Vagina (tissue), 2 donors: ENCODE measurements around the gene TIMP3. TPM values are rescaled to one million over a fixed set of nuclear protein-coding genes. Genes with fewer than 3 reads are reported as not detected.

Source experiments
- DNase-seq, 2 donors: peaks; one replicate each; pipeline ENCODE4 v3.0.0-alpha.2; 2017; ENCODE audit errors: extremely low spot score in 2 of 2
- H3K27ac ChIP-seq: fragments of 200-600 bp; sonication (generic); one replicate; pipeline ENCODE4 v1.5.1; 2019
- H3K27me3 ChIP-seq: fragments of 200-600 bp; sonication (generic); one replicate; pipeline ENCODE4 v1.5.1; 2019
- H3K36me3 ChIP-seq, 2 donors: fragments of 200-600 bp; sonication (generic); one replicate each; pipeline ENCODE4 v1.5.1; 2017 to 2019
- H3K4me1 ChIP-seq: fragments of 200-600 bp; sonication (generic); one replicate; pipeline ENCODE4 v1.5.1; 2019
- H3K4me3 ChIP-seq, 2 donors: fragments of 200-600 bp; sonication (generic); 1 replicate in 1 of 2; 2 replicates in 1 of 2; pipeline ENCODE4 v1.5.1; 2016 to 2019
- H3K9me3 ChIP-seq: fragments of 200-600 bp; sonication (generic); one replicate; pipeline ENCODE4 v1.5.1; 2019
- CTCF ChIP-seq, 3 experiments: fragments of 450-650 bp in 2 of 3; fragments of 200-600 bp in 1 of 3; sonication (generic) in 1 of 3; IDR thresholded peaks; one replicate each; pipeline ENCODE4 v1.5.1; 2017 to 2019; ENCODE audit warnings: antibody characterized with exemption in 3 of 3, mild to moderate bottlenecking in 2 of 3, moderate library complexity in 2 of 3
- POLR2A ChIP-seq, 2 donors: fragments of 450-650 bp; IDR thresholded peaks; one replicate each; pipeline ENCODE4 v1.6.1; 2017; ENCODE audit warnings: antibody characterized with exemption in 2 of 2, mild to moderate bottlenecking in 2 of 2, moderate library complexity in 2 of 2
- POLR2AphosphoS5 ChIP-seq, 2 donors: sonication (generic); formaldehyde crosslinking; IDR thresholded peaks; one replicate each; pipeline ENCODE4 v1.9.0; 2017; ENCODE audit warnings: antibody characterized with exemption in 2 of 2, mild to moderate bottlenecking in 2 of 2, low read depth in 1 of 2; ENCODE audit not compliant: insufficient read depth in 1 of 2
- intact Hi-C: fragments of 100-400 bp; cut with DNase I; formaldehyde crosslinking; loops from one replicate; pipeline ENCODE4 v1.15.1; 2023
- total RNA-seq: library from RNA; depleted of rRNA; stranded (reverse); fragments of >200 nt; gene quantifications from one replicate; pipeline ENCODE4 v1.2.3, GENCODE V29; 2016

TIMP3 gene
- total RNA-seq, 1 donor from 2014 or later, result 262 TPM

- peaks cover 49% of the 10 kb centered on the region for H3K4me1 ChIP-seq
- no peak overlapping the region for H3K27ac ChIP-seq
- TF ChIP-seq POLR2AphosphoS5 (IDR thresholded peaks at IDR 0.05; ENCODE audit: insufficient read depth in 1 of 2, low read depth in 1 of 2) (peak in 1 of 2 donors; percentile 19), POLR2A (IDR thresholded peaks at IDR 0.05) (no peak)
- H3K4me3 ChIP-seq, result no peak overlapping the region
- H3K36me3 ChIP-seq, result peaks cover 0 to 58% of the 10 kb centered on the region in 2 donors
- H3K9me3 ChIP-seq, result no peaks in the 10 kb centered on the region
- intact Hi-C loops, result loop anchor here (5.0 kb wide), 1 partner anchor 52 kb away; the partner anchor contains the start of gene TIMP3
- H3K27me3 ChIP-seq, result no peaks in the 10 kb centered on the region
- DNase-seq, result no peak
These were observed 52.9 kb downstream of the TIMP3 start for GRCh38 chr22:32854351-32854804.

GRCh38 chr22:32855045-32855756, 53.7 kb downstream of the TIMP3 start:
- H3K27ac ChIP-seq, result peak overlapping the region; percentile 15
- H3K4me1 ChIP-seq, result peaks cover 41% of the 10 kb centered on the region

GRCh38 chr22:32858121-32858703, 56.7 kb downstream of the TIMP3 start:
- Histone ChIP-seq H3K4me3 (no peak overlapping the region), H3K27me3 (no peaks in the 10 kb centered on the region), H3K9me3 (no peaks in the 10 kb centered on the region), H3K36me3 (peaks cover 0 to 72% of the 10 kb centered on the region in 2 donors), H3K27ac (no peak overlapping the region), H3K4me1 (peaks cover 13% of the 10 kb centered on the region)
- intact Hi-C loops, result no loop called here
- TF ChIP-seq CTCF (IDR thresholded peaks at IDR 0.05) (no peak), POLR2AphosphoS5 (IDR thresholded peaks at IDR 0.05; ENCODE audit: insufficient read depth in 1 of 2, low read depth in 1 of 2) (peak in 1 of 2 donors; percentile 47), POLR2A (IDR thresholded peaks at IDR 0.05) (no peak)
- no peak for DNase-seq

More at GRCh38 chr22:32855045-32855756, 53.7 kb downstream of the TIMP3 start:
- H3K4me3 ChIP-seq, result no peak overlapping the region
- TF ChIP-seq POLR2A (IDR thresholded peaks at IDR 0.05), result no peak
- TF ChIP-seq POLR2AphosphoS5 (IDR thresholded peaks at IDR 0.05; ENCODE audit: insufficient read depth in 1 of 2, low read depth in 1 of 2), result no peak
- no peak for TF ChIP-seq CTCF (IDR thresholded peaks at IDR 0.05)
- DNase-seq, result no peak
- no peaks in the 10 kb centered on the region for H3K27me3 ChIP-seq
- no peaks in the 10 kb centered on the region for H3K9me3 ChIP-seq
- intact Hi-C loops, result no loop called here
- peaks cover 0 to 58% of the 10 kb centered on the region in 2 donors for H3K36me3 ChIP-seq

GRCh38 chr22:32858957-32859356, 57.5 kb downstream of the TIMP3 start:
- H3K9me3 ChIP-seq, result no peaks in the 10 kb centered on the region
- H3K4me1 ChIP-seq, result peaks cover 5% of the 10 kb centered on the region
- H3K36me3 ChIP-seq, result peaks cover 0 to 64% of the 10 kb centered on the region in 2 donors
- intact Hi-C loops, result no loop called here
- no peak overlapping the region for H3K27ac ChIP-seq
- no peak for TF ChIP-seq CTCF (IDR thresholded peaks at IDR 0.05)
- no peak overlapping the region for H3K4me3 ChIP-seq
- no peak for DNase-seq
- no peaks in the 10 kb centered on the region for H3K27me3 ChIP-seq

GRCh38 chr22:32859743-32860142, 58.2 kb downstream of the TIMP3 start:
- H3K4me3 ChIP-seq, result no peak overlapping the region
- no peak for DNase-seq
- H3K27ac ChIP-seq, result no peak overlapping the region
- TF ChIP-seq POLR2A (IDR thresholded peaks at IDR 0.05) (no peak), POLR2AphosphoS5 (IDR thresholded peaks at IDR 0.05; ENCODE audit: insufficient read depth in 1 of 2, low read depth in 1 of 2) (no peak), CTCF (IDR thresholded peaks at IDR 0.05) (no peak)
- no peaks in the 10 kb centered on the region for H3K4me1 ChIP-seq
- H3K36me3 ChIP-seq, result peaks cover 0 to 58% of the 10 kb centered on the region in 2 donors
- no peaks in the 10 kb centered on the region for H3K9me3 ChIP-seq
- intact Hi-C loops, result no loop called here
- no peaks in the 10 kb centered on the region for H3K27me3 ChIP-seq
